SK-N-SH (cell line): ENCODE measurements around the gene PRAME. TPM values are rescaled to one million over a fixed set of nuclear protein-coding genes. Genes with fewer than 3 reads are reported as not detected.

Experiments used
- CTCF ChIA-PET: fragments of 300-600, 350-600 bp; formaldehyde crosslinking; extraction: SDS; loops from one replicate; lab custom pipeline; 2021; lab: Yijun Ruan, JAX
- POLR2A ChIA-PET: fragments of 350-600 bp; sonication (Branson Sonifier 250); formaldehyde crosslinking; extraction: SDS; loops from one replicate; lab custom pipeline; 2020; ENCODE audit warnings: antibody characterized with exemption, inconsistent platforms; lab: Yijun Ruan, JAX
- DNase-seq: peaks from one replicate; pipeline ENCODE4 v3.0.0; 2012
- H2AFZ ChIP-seq: fragments of 200-600 bp; sonication (generic); 2 replicates; pipeline ENCODE4 v1.8.1; 2016; ENCODE audit warnings: antibody characterized with exemption, mild to moderate bottlenecking, low read depth
- H3F3A ChIP-seq: fragments of 200-600 bp; sonication (generic); replicated peaks from 2 replicates; pipeline ENCODE3; 2016; ENCODE audit warnings: antibody characterized with exemption, mild to moderate bottlenecking; ENCODE audit not compliant: insufficient read depth
- H3K27ac ChIP-seq, 2 experiments: fragments of 200-500 bp in 1 of 2; fragments of 200-600 bp in 1 of 2; sonication (Bioruptor generic) in 1 of 2; sonication (generic), shearing (Covaris generic) in 1 of 2; 2 replicates each; pipeline versions ENCODE4 v1.5.1 to v1.6.1; 2014 to 2016; ENCODE audit warnings: low read depth in 2 of 2, inconsistent platforms in 1 of 2, low read length in 1 of 2, mild to moderate bottlenecking in 1 of 2, mixed read lengths in 1 of 2
- H3K27me3 ChIP-seq: fragments of 200-600 bp; sonication (generic), shearing (Covaris generic); 2 replicates; pipeline ENCODE4 v1.6.1; 2016; ENCODE audit warnings: mixed run types; ENCODE audit not compliant: insufficient read depth
- H3K36me3 ChIP-seq, 2 experiments: fragments of 200-500 bp in 1 of 2; fragments of 200-600 bp in 1 of 2; sonication (Bioruptor generic) in 1 of 2; sonication (generic) in 1 of 2; replicated peaks in 1 of 2; 2 replicates each; pipeline versions ENCODE3 to v1.5.1; 2014 to 2016; ENCODE audit warnings: low read length in 1 of 2, mild to moderate bottlenecking in 1 of 2; ENCODE audit not compliant: insufficient read depth in 2 of 2, control insufficient read depth in 1 of 2
- H3K4me1 ChIP-seq, 2 experiments: fragments of 200-500 bp in 1 of 2; fragments of 200-600 bp in 1 of 2; sonication (Bioruptor generic) in 1 of 2; sonication (generic), shearing (Covaris generic) in 1 of 2; 2 replicates each; pipeline versions ENCODE4 v1.5.1 to v1.6.1; 2014 to 2016; ENCODE audit warnings: low read depth in 1 of 2, low read length in 1 of 2, mixed run types in 1 of 2; ENCODE audit not compliant: insufficient read depth in 2 of 2, control insufficient read depth in 1 of 2
- H3K4me2 ChIP-seq: fragments of 200-600 bp; sonication (generic), shearing (Covaris generic); 2 replicates; pipeline ENCODE4 v1.6.1; 2017; ENCODE audit warnings: mixed run types
- H3K4me3 ChIP-seq, 2 experiments: fragments of 200-500 bp in 1 of 2; fragments of 200-600 bp in 1 of 2; sonication (Bioruptor generic) in 1 of 2; sonication (generic), shearing (Covaris generic) in 1 of 2; 2 replicates each; pipeline versions ENCODE4 v1.5.1 to v1.8.1; 2014 to 2016; ENCODE audit warnings: low read depth in 2 of 2, inconsistent platforms in 1 of 2, low read length in 1 of 2, mild to moderate bottlenecking in 1 of 2, mixed read lengths in 1 of 2, moderate library complexity in 1 of 2
- H3K79me2 ChIP-seq: fragments of 200-600 bp; sonication (generic); 2 replicates; pipeline ENCODE4 v1.8.1; 2017; ENCODE audit warnings: mild to moderate bottlenecking; ENCODE audit not compliant: insufficient read depth
- H3K9ac ChIP-seq: fragments of 200-600 bp; sonication (generic); 2 replicates; pipeline ENCODE4 v1.6.1; 2017; ENCODE audit warnings: mixed run types
- H3K9me2 ChIP-seq: fragments of 200-600 bp; sonication (generic); 2 replicates; pipeline ENCODE4 v1.6.1; 2017; ENCODE audit warnings: mixed run types
- H3K9me3 ChIP-seq: fragments of 200-600 bp; sonication (generic); 2 replicates; pipeline ENCODE4 v1.6.1; 2017; ENCODE audit warnings: mixed run types, mild to moderate bottlenecking, moderate library complexity
- H4K20me1 ChIP-seq: fragments of 200-600 bp; sonication (generic); 2 replicates; pipeline ENCODE4 v1.6.1; 2017; ENCODE audit warnings: mild to moderate bottlenecking, mixed run types; ENCODE audit not compliant: insufficient read depth
- CHD2 ChIP-seq: fragments of 150-350 bp; IDR thresholded peaks from 2 replicates; pipeline ENCODE4 v1.6.1; 2018; ENCODE audit warnings: low read length; ENCODE audit not compliant: partially characterized antibody
- CTCF ChIP-seq: fragments of 200-600 bp; sonication (generic); IDR thresholded peaks from 2 replicates; pipeline ENCODE4 v1.6.1; 2017; ENCODE audit warnings: antibody characterized with exemption, mild to moderate bottlenecking, moderate library complexity
- ELF1 ChIP-seq: IDR thresholded peaks from 2 replicates; pipeline ENCODE4 v1.4.0; 2012
- EP300 ChIP-seq, 2 experiments: IDR thresholded peaks; 2 replicates each; pipeline versions ENCODE4 v1.4.0 to v1.6.1; 2012; ENCODE audit warnings: borderline replicate concordance in 1 of 2, low read depth in 1 of 2, low read length in 1 of 2
- FOXM1 ChIP-seq: IDR thresholded peaks from 2 replicates; pipeline ENCODE4 v1.4.0; 2012; ENCODE audit warnings: low read depth, mild to moderate bottlenecking
- GABPA ChIP-seq: IDR thresholded peaks from 2 replicates; pipeline ENCODE4 v1.4.0; 2012; ENCODE audit warnings: low read depth, mild to moderate bottlenecking
- MXI1 ChIP-seq: IDR thresholded peaks from 2 replicates; pipeline ENCODE4 v1.6.1; 2012; ENCODE audit warnings: mild to moderate bottlenecking, low read depth, low read length, improper control_type of control experiment
- NRF1 ChIP-seq: IDR thresholded peaks from 2 replicates; pipeline ENCODE4 v1.6.1; 2012; ENCODE audit warnings: low read depth, mild to moderate bottlenecking, low read length
- PBX3 ChIP-seq: IDR thresholded peaks from 2 replicates; pipeline ENCODE4; 2012
- RCOR1 ChIP-seq: fragments of 150-350 bp; IDR thresholded peaks from 2 replicates; pipeline ENCODE4 v1.6.1; 2017; ENCODE audit warnings: antibody characterized with exemption, low read length
- REST ChIP-seq: IDR thresholded peaks from 2 replicates; pipeline ENCODE4 v1.6.1; 2012; ENCODE audit warnings: mild to moderate bottlenecking, low read depth, low read length, moderate library complexity
- RFX5 ChIP-seq: IDR thresholded peaks from 2 replicates; pipeline ENCODE4 v1.6.1; 2012; ENCODE audit warnings: mild to moderate bottlenecking, improper control_type of control experiment, low read length
- TAF1 ChIP-seq: IDR thresholded peaks from 2 replicates; pipeline ENCODE4 v1.6.1; 2012; ENCODE audit warnings: low read depth, mild to moderate bottlenecking, low read length, moderate library complexity, borderline replicate concordance
- TCF12 ChIP-seq: IDR thresholded peaks from 2 replicates; pipeline ENCODE4 v1.4.0; 2012
- ZBTB33 ChIP-seq: IDR thresholded peaks from 2 replicates; pipeline ENCODE4 v1.4.0; 2012; ENCODE audit warnings: low read depth, borderline replicate concordance
- WGBS: methylation state at CpG from one replicate; pipeline ENCODE4 v1.1.6; 2017; ENCODE audit warnings: low lambda C conversion rate; 5-methylcytosine and 5-hydroxymethylcytosine counted together
- polyA plus RNA-seq, 3 experiments: library from polyadenylated mRNA; depleted of rRNA; stranded (reverse); fragments of >200 nt; gene quantifications; 2 replicates each; pipeline ENCODE4 v1.2.3, GENCODE V29; 2012

PRAME gene
- polyA plus RNA-seq, 1 of the 3 experiments (the other 2 are of a cell fraction), result 193 TPM

GRCh38 chr22:22533863-22534262 is 25.2 kb downstream of the PRAME start:
- Histone ChIP-seq H3K9ac (no peak overlapping the region), H4K20me1 (no peaks in the 10 kb centered on the region), H3K36me3 (no peaks in the 10 kb centered on the region), H3K4me3 (no peak overlapping the region), H3K27me3 (no peaks in the 10 kb centered on the region), H3K4me1 (no peaks in the 10 kb centered on the region), H3K27ac (no peak overlapping the region), H3K9me3 (no peaks in the 10 kb centered on the region), H3K4me2 (no peak overlapping the region), H3K9me2 (no peaks in the 10 kb centered on the region), H2AFZ (no peak overlapping the region), H3F3A (no peaks in the 10 kb centered on the region), H3K79me2 (no peaks in the 10 kb centered on the region)
- WGBS, result 46% methylated on average over 5 of the region's 5 CpGs
- CTCF ChIA-PET, result no interaction called here
- TF ChIP-seq REST (no peak), TCF12 (no peak), TAF1 (no peak), RFX5 (no peak), CHD2 (no peak), FOXM1 (no peak), PBX3 (no peak), CTCF (no peak), ELF1 (no peak), NRF1 (no peak), GABPA (no peak), RCOR1 (no peak), EP300 (IDR thresholded peaks at IDR 0.05; ENCODE audit: borderline replicate concordance in 1 of 2, low read depth in 1 of 2, low read length in 1 of 2) (no peak), ZBTB33 (no peak), MXI1 (no peak)
- DNase-seq, result no peak
- POLR2A ChIA-PET, result no interaction called here
